NCI-H82 treated with DMSO at 0.1 percent for 48 hours (cell line): Measurements from ENCODE around the gene KCNQ5.

ENCODE experiments used
- DNase-seq: peaks from one replicate; lab custom pipeline; 2025; ENCODE audit not compliant: unreplicated experiment; lab: John Stamatoyannopoulos, UW

KCNQ5 gene

GRCh38 chr6:73043446-73043845 lies 421.6 kb downstream of the KCNQ5 start:
- no peak for DNase-seq

- DNase-seq: no peak
These were observed 423.7 kb downstream of the KCNQ5 start for GRCh38 chr6:73045609-73046008.

GRCh38 chr6:73047801-73048200 lies 425.9 kb downstream of the KCNQ5 start:
- no peak for DNase-seq

- DNase-seq: no peak
These were observed 428.2 kb downstream of the KCNQ5 start for GRCh38 chr6:73049971-73050594.

GRCh38 chr6:73050706-73051105 lies 428.8 kb downstream of the KCNQ5 start:
- no peak for DNase-seq

GRCh38 chr6:73051147-73051546 lies 429.3 kb downstream of the KCNQ5 start:
- no peak for DNase-seq

- no peak for DNase-seq
These were observed 433.1 kb downstream of the KCNQ5 start for GRCh38 chr6:73054958-73055357.

- no peak for DNase-seq
These were observed 436.9 kb downstream of the KCNQ5 start for GRCh38 chr6:73058736-73059135.

- no peak for DNase-seq
These were observed 440.3 kb downstream of the KCNQ5 start for GRCh38 chr6:73062130-73062529.

- no peak for DNase-seq
These were observed 441.0 kb downstream of the KCNQ5 start for GRCh38 chr6:73062837-73063236.

- DNase-seq: no peak
These were observed 442.4 kb downstream of the KCNQ5 start for GRCh38 chr6:73064266-73064665.

- no peak for DNase-seq
These were observed 451.4 kb downstream of the KCNQ5 start for GRCh38 chr6:73073238-73073637.

GRCh38 chr6:73074175-73074574 lies 452.3 kb downstream of the KCNQ5 start:
- DNase-seq: no peak

- no peak for DNase-seq
These were observed 454.5 kb downstream of the KCNQ5 start for GRCh38 chr6:73076211-73076954.

- DNase-seq: no peak
These were observed 456.5 kb downstream of the KCNQ5 start for GRCh38 chr6:73078333-73078862.

GRCh38 chr6:73078908-73079610 lies 457.2 kb downstream of the KCNQ5 start:
- no peak for DNase-seq

GRCh38 chr6:73079611-73079955 lies 457.7 kb downstream of the KCNQ5 start:
- DNase-seq: no peak

- no peak for DNase-seq
These were observed 458.1 kb downstream of the KCNQ5 start for GRCh38 chr6:73079978-73080377.

- no peak for DNase-seq
These were observed 460.1 kb downstream of the KCNQ5 start for GRCh38 chr6:73081955-73082354.

GRCh38 chr6:73083886-73084285 lies 462.0 kb downstream of the KCNQ5 start:
- DNase-seq: no peak

- no peak for DNase-seq
These were observed 463.6 kb downstream of the KCNQ5 start for GRCh38 chr6:73085443-73085871.

- no peak for DNase-seq
These were observed 464.9 kb downstream of the KCNQ5 start for GRCh38 chr6:73086726-73087125.
